ENCODE results near the gene PLRG1.
"Not testable (repeated sequence)": the region's sequence is repeated elsewhere in the genome, so short reads cannot be mapped to it uniquely, and the experiment has no call there.

PLRG1 gene

GRCh38 chr4:154549894-154550790, at the start of gene PLRG1:
TSS of gene PLRG1 (minus strand) at chr4:154550400. CDS start at chr4:154550308, 92 bp downstream.
- peak within 1 kb of the TSS; percentile 94 for H3K4me3 ChIP-seq (ENCODE audit: low read depth, low read length)
- peak; percentile 8 for TF ChIP-seq CTCF (IDR thresholded peaks at IDR 0.05; ENCODE audit: low read depth, low read length, missing control alignments)
- DNase-seq (ENCODE audit: low read depth) = peak; percentile 81

- no peak for TF ChIP-seq CTCF (IDR thresholded peaks at IDR 0.05; ENCODE audit: low read depth, low read length, missing control alignments)
- no peak for DNase-seq (ENCODE audit: low read depth)
Measured at GRCh38 chr4:154597798-154598774, 47.9 kb upstream of the PLRG1 start.

GRCh38 chr4:154597281-154597680, 47.1 kb upstream of the PLRG1 start:
- DNase-seq (ENCODE audit: low read depth); H3K4me3 ChIP-seq (ENCODE audit: low read depth, low read length): not testable (repeated sequence)

More at GRCh38 chr4:154597798-154598774, 47.9 kb upstream of the PLRG1 start:
- no peak overlapping the region for H3K4me3 ChIP-seq (ENCODE audit: low read depth, low read length)

DNA sequence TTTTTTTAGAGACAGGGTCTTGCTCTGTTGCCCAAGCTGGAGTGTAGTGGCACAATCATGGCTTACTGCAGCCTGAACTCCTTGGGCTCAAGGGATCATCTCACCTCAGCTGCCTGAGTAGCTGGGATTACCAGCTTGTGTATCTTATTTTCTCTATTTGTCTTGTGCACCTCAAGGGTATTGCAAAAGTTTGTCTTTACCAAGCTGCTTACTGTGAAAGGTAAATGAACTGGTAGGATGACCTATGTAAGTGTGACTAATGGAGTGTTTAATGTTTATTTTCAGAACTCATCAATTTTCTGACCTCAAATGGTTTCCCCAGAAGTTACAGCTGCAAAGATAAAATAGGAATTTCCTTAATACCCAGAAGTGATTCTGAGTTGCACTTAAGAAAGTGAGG, 45.6 kb upstream of the PLRG1 start:
- H3K4me3 ChIP-seq (ENCODE audit: low read depth, low read length) = no peak overlapping the region
- DNase-seq (ENCODE audit: low read depth) = no peak
- TF ChIP-seq CTCF (IDR thresholded peaks at IDR 0.05; ENCODE audit: low read depth, low read length, missing control alignments) = no peak

GRCh38 chr4:154594343-154594742, 44.1 kb upstream of the PLRG1 start:
- not testable (repeated sequence) for H3K4me3 ChIP-seq (ENCODE audit: low read depth, low read length); DNase-seq (ENCODE audit: low read depth)

DNA sequence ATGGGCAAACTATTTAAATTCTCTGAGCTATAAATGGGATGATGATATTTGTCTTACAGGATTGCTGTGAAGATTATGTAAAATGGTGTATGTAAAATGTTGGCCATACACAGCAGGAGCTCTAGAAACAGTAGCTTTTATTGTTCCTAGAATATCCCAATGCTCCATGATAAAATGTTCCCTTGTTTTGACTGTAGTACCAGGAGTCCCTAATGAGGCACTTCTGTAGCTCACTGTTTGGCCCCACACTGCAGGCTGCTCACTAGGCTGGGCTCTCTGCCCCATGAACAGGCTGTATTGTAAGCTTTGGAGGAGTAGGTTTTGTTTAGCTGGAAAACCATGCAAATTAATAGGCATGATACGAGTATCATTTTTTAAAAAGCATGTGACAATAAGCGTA, 43.7 kb upstream of the PLRG1 start:
- no peak overlapping the region for H3K4me3 ChIP-seq (ENCODE audit: low read depth, low read length)
- TF ChIP-seq CTCF (IDR thresholded peaks at IDR 0.05; ENCODE audit: low read depth, low read length, missing control alignments) = no peak
- DNase-seq (ENCODE audit: low read depth) = no peak

DNA sequence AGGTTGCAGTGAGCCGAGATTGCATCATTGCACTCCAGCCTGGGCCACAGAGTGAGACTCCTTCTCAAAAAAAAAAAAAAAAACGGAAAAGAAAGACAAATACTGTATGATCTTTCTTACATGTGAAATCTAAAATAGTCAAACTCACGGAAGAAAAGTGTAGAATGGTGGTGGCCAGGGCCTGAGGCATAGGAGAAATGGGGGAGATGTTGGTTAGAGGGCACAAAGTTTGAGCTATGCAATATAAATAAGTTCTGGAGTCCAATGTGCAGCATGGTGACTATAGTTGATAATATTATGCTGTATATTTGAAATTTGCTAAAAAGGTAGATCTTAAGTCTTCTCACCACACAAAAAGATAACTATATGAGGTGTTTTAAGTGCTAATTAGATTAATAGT, 41.7 kb upstream of the PLRG1 start:
- no peak for TF ChIP-seq CTCF (IDR thresholded peaks at IDR 0.05; ENCODE audit: low read depth, low read length, missing control alignments)
- DNase-seq (ENCODE audit: low read depth) = no peak
- H3K4me3 ChIP-seq (ENCODE audit: low read depth, low read length) = no peak overlapping the region
